GM19035 (cell line): ENCODE measurements around the gene PHLDB3.
"Not testable (repeated sequence)": the region's sequence is repeated elsewhere in the genome, so short reads cannot be mapped to it uniquely, and the experiment has no call there.

Source experiments
- ATAC-seq: cut with Tn5 transposase; IDR thresholded peaks from one replicate; pipeline ENCODE4 v1.9.1; 2021; ENCODE audit not compliant: unreplicated experiment

Gene PHLDB3

DNA sequence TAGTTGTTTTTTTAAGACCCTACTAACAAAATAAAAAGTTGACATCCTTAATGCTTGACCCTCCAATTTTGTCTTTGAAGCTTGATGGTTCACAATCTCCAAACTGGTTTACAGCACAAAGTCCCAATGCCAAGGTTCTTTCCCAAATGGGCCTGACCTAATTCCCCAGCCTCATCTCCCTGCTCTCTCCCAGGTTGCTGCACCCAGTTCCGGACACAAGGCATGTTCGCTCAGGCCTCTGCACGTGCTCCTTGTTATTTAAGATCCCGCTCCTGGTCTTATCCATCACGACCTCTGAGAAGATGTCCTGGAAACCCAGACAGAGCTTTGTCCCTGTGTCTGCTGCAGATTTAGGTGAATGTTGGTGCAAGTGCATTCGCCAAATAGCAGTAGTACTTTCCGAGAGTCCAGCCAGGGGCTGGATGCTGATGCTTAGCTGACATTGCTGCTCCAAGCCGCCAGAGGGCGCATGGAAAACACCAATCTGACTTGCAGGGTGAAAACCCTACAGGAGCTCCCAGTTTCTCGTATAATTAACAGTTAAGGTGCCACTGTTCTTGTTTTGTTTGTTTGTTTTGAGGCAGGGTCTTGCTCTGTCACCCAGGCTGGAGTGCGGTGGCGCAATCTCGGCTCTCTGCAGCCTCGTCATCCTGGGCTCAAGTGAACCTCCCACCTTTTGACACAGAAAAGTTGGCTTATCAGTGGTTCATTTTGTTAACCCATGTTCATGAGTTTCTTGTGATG is 57.6 kb downstream of the PHLDB3 start:
- no peak for ATAC-seq

DNA sequence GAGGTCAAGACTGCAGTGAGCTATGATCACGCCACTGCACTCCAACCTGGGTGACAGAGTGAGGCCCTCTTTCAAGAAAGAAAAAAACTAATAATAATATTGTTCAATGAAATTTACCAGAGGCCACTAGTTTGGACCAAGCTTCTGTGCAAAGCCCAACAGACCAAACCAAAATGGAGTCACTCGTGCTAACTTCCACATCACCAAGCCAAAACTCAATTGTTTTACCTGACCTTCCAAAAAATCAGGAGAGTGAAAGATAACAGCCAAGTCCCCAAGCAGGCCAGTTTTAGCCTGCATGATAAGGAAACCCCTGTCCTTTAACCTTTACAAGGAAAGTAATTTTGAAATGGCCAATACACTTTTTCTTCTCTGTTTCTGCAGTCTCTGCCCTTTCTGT is 59.1 kb downstream of the PHLDB3 start:
- ATAC-seq: no peak

DNA sequence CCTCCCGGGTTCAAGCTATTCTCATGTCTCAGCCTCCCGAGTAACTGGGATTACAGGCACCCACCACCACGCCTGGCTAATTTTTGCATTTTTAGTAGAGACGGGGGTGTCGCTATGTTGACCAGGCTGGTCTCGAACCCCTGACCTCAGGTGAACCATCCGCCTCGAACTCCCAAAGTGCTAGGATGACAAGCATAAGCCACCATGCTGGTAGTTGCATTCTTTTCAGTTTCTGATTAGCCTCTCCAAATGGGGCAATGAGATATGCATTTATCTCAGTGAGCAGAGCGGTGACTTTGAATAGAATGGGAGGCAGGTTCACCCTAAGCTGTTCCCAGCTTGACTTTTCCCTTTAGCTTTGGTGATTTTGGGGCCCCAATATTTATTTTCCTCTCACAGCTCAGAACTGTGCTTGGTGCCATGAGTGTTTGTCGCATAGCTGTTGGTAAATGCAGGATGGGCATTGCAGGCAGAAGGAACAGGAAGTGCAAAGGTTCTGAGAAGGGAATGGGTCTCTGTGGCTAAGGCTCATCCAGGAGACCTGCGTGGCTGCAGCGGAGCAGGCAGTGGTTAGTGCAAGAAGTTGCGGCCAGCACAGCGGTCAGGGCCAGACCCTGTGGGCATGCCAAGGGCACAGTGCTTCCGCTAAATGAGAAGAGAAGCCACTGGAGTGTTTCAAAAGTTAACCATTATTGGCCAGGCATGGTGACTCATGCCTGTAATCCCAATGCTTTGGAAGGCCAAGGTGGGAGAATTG is 59.8 kb downstream of the PHLDB3 start:
- no peak for ATAC-seq

GRCh38 chr19:43444091-43444490 is 60.5 kb downstream of the PHLDB3 start:
- not testable (repeated sequence) for ATAC-seq

DNA sequence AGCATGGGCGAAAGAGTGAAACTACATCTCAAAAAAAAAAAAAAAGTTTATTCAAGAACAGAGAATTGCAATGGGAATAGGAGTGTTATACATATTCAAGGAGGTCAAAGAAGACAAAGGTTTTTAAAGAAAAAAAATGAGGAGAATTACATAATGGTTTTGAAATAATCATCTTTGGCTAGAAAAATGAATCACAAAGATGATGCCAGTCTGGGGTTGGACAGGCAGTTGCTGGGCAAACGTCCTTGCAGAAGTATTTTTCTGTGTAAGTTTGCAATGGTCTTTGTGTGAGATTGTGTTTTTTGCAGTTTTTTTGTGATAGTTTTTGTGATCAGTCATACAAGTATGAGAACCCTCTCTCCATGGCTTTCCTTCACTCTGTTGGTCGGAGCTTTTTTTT is 62.8 kb downstream of the PHLDB3 start:
- no peak for ATAC-seq

DNA sequence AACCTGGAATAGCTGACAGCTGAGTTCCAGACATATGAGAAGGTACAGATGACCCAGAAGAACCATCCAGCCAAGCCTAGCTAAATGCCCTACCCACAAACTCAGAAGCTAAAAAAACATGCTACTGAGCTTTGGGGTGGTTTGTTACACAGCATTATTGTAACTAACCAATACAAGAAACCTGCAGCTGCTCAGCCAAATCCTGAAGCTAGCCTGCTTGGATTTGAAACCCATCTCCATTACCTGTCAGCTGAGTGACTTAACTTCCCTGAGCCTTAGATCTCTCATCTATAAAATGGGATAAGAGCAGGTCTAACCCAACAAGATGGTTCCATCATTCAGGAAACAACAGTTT is 64.9 kb downstream of the PHLDB3 start:
- ATAC-seq: no peak

DNA sequence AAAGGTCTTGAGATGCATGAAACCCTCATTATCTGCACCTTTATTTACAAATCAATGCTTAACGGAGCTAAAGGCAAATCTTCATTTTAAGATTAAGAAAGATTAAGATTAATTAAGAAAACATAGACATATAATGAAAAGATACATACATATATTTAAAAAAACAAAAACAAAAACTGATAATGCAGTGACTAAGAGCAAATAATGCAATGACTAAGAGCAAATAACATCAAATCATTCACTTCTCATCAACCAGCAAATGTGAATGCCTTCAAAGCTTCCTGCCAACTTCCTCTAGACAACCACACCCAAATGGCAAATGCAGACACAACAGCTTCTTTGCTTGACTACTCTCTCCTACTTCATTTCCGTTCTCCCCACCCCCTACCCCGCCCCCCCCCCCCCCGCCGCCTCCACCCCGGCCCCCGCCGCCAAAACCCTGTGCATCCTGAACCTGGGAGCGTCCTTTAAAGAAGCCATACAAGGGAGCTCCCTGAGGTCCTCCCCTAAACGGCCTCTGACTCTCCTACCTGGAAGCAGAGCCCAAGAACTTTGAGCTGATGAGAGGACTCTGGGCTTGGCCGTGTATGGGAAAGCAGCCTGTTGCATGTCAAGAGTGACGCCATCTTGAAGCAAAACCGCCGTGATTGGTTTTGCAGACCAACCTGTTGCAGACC is 65.4 kb downstream of the PHLDB3 start:
- ATAC-seq: no peak

DNA sequence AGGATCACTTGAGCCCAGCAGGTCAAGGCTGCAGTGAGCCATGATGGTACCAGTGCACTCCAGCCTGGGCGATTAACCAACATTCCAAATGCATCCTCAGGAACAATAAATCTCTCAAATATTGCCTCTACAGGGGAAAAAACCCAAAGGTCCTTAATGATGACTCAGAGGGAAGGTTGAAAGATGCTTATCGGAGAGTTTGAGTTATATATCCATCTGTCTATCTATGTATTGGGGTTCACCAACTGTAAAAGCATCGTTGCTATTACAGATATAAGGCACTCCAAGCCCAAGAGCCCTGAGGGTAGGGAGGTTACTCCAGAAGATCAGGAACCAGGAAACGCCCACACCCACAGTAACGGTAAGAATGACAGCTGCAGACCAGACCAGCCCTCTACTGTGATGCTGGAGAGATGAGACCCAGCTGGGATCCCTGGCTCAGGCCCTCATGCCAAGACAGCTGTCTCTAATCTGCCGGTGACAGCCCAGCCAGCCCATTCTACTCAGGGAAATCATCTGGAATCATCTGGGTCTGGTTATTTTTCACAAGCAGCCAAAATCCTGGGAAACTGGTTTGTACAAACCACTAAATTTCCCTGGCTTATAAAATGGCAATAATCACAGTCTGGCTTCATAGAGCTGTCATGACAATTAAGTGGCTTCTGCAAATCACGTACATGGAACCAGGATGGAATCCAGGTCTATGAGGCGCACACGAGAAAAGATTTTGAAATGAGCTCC is 66.1 kb downstream of the PHLDB3 start:
- no peak for ATAC-seq

DNA sequence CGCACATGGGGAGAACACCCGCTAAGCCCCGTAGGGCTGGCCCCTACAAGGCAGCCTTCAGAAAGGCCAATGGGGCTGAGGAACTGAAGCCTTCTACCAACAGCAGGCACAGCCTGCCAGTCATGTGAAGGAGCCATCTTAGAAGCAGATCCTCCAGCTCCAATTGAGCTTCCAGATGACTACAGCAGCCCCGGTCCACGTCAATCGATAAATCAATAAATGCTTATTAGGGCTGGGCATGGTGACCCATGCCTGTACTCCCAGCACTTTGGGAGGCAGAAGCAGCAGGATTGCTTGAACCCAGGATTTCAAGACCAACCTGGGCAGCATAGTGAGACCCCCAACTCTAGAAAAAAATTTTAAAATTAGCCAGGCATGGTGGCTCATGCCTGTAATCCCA is 66.8 kb downstream of the PHLDB3 start:
- no peak for ATAC-seq

- not testable (repeated sequence) for ATAC-seq
Measured at GRCh38 chr19:43437284-43437683, 67.3 kb downstream of the PHLDB3 start.

- no peak for ATAC-seq
Measured at GRCh38 chr19:43435775-43436174, 68.8 kb downstream of the PHLDB3 start.

DNA sequence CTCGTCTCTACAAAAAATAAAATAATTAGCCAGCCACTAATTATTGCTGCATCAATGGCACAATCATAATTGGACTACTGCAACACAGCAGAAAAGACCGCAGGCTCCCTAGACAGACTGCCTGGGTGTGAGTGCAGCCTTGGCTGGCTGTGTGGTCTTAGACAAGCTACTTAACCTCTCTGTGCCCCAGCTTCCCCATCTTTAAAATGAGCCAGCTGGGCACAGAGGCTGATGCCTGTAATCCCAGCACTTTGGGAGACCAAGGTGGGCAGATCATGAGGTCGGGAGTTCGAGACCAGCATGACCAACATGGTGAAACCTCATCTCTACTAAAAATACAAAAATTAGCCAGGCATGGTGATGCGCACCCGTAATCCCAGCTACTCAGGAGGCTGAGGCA is 70.9 kb downstream of the PHLDB3 start:
- no peak for ATAC-seq

- ATAC-seq: no peak
Measured at GRCh38 chr19:43433358-43433673, 71.2 kb downstream of the PHLDB3 start.

- no peak for ATAC-seq
Measured at GRCh38 chr19:43430976-43431375, 73.6 kb downstream of the PHLDB3 start.

GRCh38 chr19:43430142-43430710 is 74.3 kb downstream of the PHLDB3 start:
- ATAC-seq: no peak

- ATAC-seq: no peak
Measured at GRCh38 chr19:43429395-43429794, 75.2 kb downstream of the PHLDB3 start.

GRCh38 chr19:43425567-43426392 is 78.8 kb downstream of the PHLDB3 start:
- ATAC-seq: no peak
